Fibroblast of skin of left quadriceps (primary cell): ENCODE measurements around the gene SERINC1.

Experiments used
- DNase-seq, 2 experiments: peaks; one replicate each; pipeline ENCODE4 v3.0.0-alpha.2; 2013; ENCODE audit warnings: low read depth in 2 of 2

The SERINC1 gene

DNA sequence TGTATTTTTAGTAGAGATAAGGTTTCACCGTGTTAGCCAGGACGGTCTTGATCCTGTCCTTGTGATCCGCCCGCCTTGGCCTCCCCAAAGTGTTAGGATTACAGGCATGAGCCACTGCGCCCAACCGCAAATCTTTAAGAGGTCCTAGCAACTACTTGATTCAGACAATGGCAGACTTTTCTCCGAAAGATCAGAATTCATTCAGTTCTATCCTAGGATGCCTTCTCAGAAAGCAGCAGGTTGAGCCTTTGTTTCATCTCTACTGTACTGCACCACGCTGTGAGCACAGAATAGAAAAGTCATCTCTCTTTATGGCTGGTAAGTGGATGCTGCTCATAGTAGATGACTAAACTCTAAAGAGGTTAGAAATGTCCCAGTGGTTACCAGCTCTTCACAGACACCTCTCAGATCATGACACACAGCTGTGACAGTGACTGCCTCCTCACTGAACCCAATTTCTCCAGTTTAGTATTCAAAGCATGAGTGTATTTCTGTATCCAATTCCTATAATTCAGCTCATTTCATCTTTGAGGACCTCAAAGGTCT, 78.2 kb downstream of the SERINC1 start:
- DNase-seq = no peak
